OCI-LY3 (cell line): Measurements from ENCODE around the gene GTF2A1.

Source experiments
- H2AFZ ChIP-seq: fragments of 200-600, 300-600 bp; shearing (Covaris generic); 2 replicates; pipeline ENCODE4 v1.6.0; 2014; ENCODE audit warnings: antibody characterized with exemption, low read depth, low read length
- H3K27ac ChIP-seq: fragments of 200-600, 300-600 bp; sonication (generic); 2 replicates; pipeline ENCODE4 v1.5.1; 2014; ENCODE audit warnings: mild to moderate bottlenecking, low read length, moderate library complexity, mixed read lengths
- H3K27me3 ChIP-seq: fragments of 200-600, 300-600 bp; sonication (generic); 2 replicates; pipeline ENCODE4 v1.6.1; 2014; ENCODE audit warnings: low read depth, low read length, mixed read lengths
- H3K36me3 ChIP-seq: fragments of 200-600, 300-600 bp; sonication (generic); replicated peaks from 2 replicates; pipeline ENCODE3; 2014; ENCODE audit warnings: low read depth, low read length, mixed read lengths
- H3K4me1 ChIP-seq: fragments of 300-600, 200-600 bp; sonication (generic); 2 replicates; pipeline ENCODE4 v1.6.1; 2014; ENCODE audit warnings: low read length, mixed read lengths
- H3K4me2 ChIP-seq: fragments of 200-600, 300-600 bp; sonication (generic); 2 replicates; pipeline ENCODE4 v1.6.1; 2014; ENCODE audit warnings: low read length, mixed read lengths
- H3K4me3 ChIP-seq: fragments of 300-600, 200-600 bp; sonication (generic); 2 replicates; pipeline ENCODE4 v1.5.1; 2014; ENCODE audit warnings: antibody characterized with exemption, mild to moderate bottlenecking, low read length, moderate library complexity
- H3K79me2 ChIP-seq: fragments of 300-600, 200-600 bp; shearing (Covaris generic); 2 replicates; pipeline ENCODE4 v1.6.1; 2014; ENCODE audit warnings: mild to moderate bottlenecking, low read length, mixed read lengths
- H3K9ac ChIP-seq: fragments of 300-600, 200-600 bp; shearing (Covaris generic); 2 replicates; pipeline ENCODE4 v1.6.0; 2014; ENCODE audit warnings: mild to moderate bottlenecking, low read length, moderate library complexity
- H3K9me3 ChIP-seq: fragments of 200-600, 300-600 bp; shearing (Covaris generic); 2 replicates; pipeline ENCODE4 v1.6.1; 2014; ENCODE audit warnings: low read length, mixed read lengths; ENCODE audit not compliant: insufficient read depth
- H4K20me1 ChIP-seq: fragments of 200-600, 300-600 bp; sonication (generic); 2 replicates; pipeline ENCODE4 v1.6.1; 2016; ENCODE audit warnings: low read length, mixed read lengths; ENCODE audit not compliant: insufficient read depth
- CTCF ChIP-seq: fragments of 200-600, 300-600 bp; sonication (generic); IDR thresholded peaks from 2 replicates; pipeline ENCODE4 v1.5.1; 2014; ENCODE audit warnings: antibody characterized with exemption, low read length, low read depth
- EZH2phosphoT487 ChIP-seq: fragments of 200-600 bp; shearing (Covaris generic); IDR thresholded peaks from 2 replicates; pipeline ENCODE4 v1.6.1; 2018; ENCODE audit warnings: antibody characterized with exemption, mixed run types, low read depth

GTF2A1 gene

DNA sequence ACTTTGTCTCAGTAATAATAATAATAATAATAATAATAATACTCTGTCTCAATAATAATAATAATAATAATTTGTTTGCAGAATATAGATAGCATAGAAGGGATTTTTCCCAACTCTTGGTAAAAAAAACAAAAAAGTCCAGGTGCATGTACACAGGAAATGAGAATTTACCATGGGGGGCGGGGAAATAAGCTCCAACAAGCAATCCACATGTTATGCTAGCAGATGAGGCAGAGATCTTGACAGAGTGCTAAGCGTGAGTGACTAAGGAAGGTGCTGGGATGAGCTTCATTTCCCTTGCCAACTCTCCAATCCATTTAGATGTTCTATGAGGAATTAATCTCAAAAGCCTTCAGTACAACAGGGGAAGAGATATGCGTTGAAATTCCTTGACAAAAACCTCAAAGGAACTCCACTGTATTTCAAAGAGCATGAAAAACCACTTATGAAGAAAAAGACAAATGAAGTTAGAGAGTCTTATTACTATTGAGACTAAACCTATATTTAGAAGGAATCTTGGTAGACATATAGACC, 44.9 kb upstream of the GTF2A1 start:
- no peak overlapping the region for H3K9ac ChIP-seq
- no peaks in the 10 kb centered on the region for H3K9me3 ChIP-seq
- TF ChIP-seq CTCF (no peak), EZH2phosphoT487 (no peak)
- H3K36me3 ChIP-seq, result no peaks in the 10 kb centered on the region
- H2AFZ ChIP-seq, result no peak overlapping the region
- H4K20me1 ChIP-seq, result no peaks in the 10 kb centered on the region
- H3K4me2 ChIP-seq, result no peak overlapping the region
- H3K4me1 ChIP-seq, result peaks cover 4% of the 10 kb centered on the region; the same call in 1 of the 2 replicates
- H3K79me2 ChIP-seq, result no peaks in the 10 kb centered on the region
- H3K27me3 ChIP-seq, result peaks cover 32% of the 10 kb centered on the region
- no peak overlapping the region for H3K4me3 ChIP-seq
- no peak overlapping the region for H3K27ac ChIP-seq

DNA sequence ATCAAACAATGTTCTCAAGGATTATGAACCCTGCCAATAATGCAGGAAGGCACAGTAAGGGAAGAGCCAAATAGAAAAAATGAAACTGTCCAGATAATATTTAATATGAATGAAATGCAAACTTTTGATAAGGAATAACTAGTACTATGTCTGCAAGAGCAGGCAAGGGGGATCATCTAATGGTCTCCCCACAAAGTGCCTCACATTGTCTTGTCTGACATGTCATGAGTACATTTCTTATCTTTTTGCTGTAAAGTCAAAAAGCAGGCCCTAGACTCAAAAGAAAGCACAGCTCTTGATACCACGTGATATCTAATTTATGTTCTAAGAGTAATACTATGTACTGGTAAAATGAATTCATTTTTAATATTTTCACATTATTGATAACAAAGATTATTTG, 43.9 kb upstream of the GTF2A1 start:
- TF ChIP-seq EZH2phosphoT487 (no peak), CTCF (no peak)
- Histone ChIP-seq H3K27ac (no peak overlapping the region), H3K4me2 (no peak overlapping the region), H3K36me3 (no peaks in the 10 kb centered on the region), H3K9me3 (no peaks in the 10 kb centered on the region), H4K20me1 (no peaks in the 10 kb centered on the region), H3K9ac (no peak overlapping the region), H2AFZ (no peak overlapping the region), H3K4me1 (peaks cover 3% of the 10 kb centered on the region; the same call in 1 of the 2 replicates), H3K4me3 (no peak overlapping the region), H3K79me2 (no peaks in the 10 kb centered on the region), H3K27me3 (peaks cover 28% of the 10 kb centered on the region)

GRCh38 chr14:81263777-81264410, 43.1 kb upstream of the GTF2A1 start:
- Histone ChIP-seq H3K27me3 (peaks cover 28% of the 10 kb centered on the region), H3K36me3 (no peaks in the 10 kb centered on the region), H3K4me2 (no peak overlapping the region)

DNA sequence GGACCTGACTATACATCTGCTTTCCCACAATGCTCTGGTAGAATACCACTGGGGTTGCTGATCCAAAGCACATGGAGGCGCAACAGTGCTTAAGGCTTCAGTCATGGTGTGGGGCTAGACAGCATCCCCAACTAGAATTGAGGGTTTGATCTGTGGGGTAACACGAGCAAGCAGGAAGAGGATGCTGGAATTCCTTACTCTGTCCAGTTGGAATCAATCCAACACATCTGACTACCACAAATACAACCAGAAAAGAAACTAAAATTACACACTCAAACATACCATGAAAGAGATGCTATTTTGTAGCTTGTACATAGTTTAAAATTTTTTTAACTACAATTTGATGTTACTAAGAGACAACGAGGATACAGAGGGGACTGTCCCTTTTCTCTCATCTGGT, 40.4 kb upstream of the GTF2A1 start:
- Histone ChIP-seq H3K79me2 (no peaks in the 10 kb centered on the region), H2AFZ (no peak overlapping the region)

More at GRCh38 chr14:81263777-81264410, 43.1 kb upstream of the GTF2A1 start:
- no peaks in the 10 kb centered on the region for H3K9me3 ChIP-seq
- H3K9ac ChIP-seq, result no peak overlapping the region
- no peak overlapping the region for H3K27ac ChIP-seq
- no peak overlapping the region for H3K4me3 ChIP-seq
- H3K4me1 ChIP-seq, result no peaks in the 10 kb centered on the region
- H3K79me2 ChIP-seq, result no peaks in the 10 kb centered on the region
- H4K20me1 ChIP-seq, result no peaks in the 10 kb centered on the region
- H2AFZ ChIP-seq, result no peak overlapping the region
- TF ChIP-seq EZH2phosphoT487 (no peak), CTCF (no peak)

More for the DNA sequence above, 40.4 kb upstream of the GTF2A1 start:
- Histone ChIP-seq H3K27me3 (peaks cover 2% of the 10 kb centered on the region), H3K9me3 (no peaks in the 10 kb centered on the region), H3K36me3 (no peaks in the 10 kb centered on the region), H3K9ac (no peak overlapping the region), H3K4me3 (no peak overlapping the region), H3K4me2 (no peak overlapping the region), H4K20me1 (no peaks in the 10 kb centered on the region), H3K4me1 (peaks cover 13% of the 10 kb centered on the region), H3K27ac (no peak overlapping the region)
- no peak for TF ChIP-seq EZH2phosphoT487
- TF ChIP-seq CTCF, result no peak
